ENCODE measurements around the gene ERBB4.

Gene ERBB4

GRCh38 chr2:212295571-212295970, 243.0 kb downstream of the ERBB4 start:
- TF ChIP-seq CTCF (IDR thresholded peaks at IDR 0.05) (no peak), ZFX (IDR thresholded peaks at IDR 0.05; ENCODE audit: borderline replicate concordance) (no peak)
- no peak overlapping the region for H3K27ac ChIP-seq

- no peak overlapping the region for H3K27ac ChIP-seq
Measured at GRCh38 chr2:212294816-212295215, 243.8 kb downstream of the ERBB4 start.

GRCh38 chr2:212289301-212289700, 249.3 kb downstream of the ERBB4 start:
- TF ChIP-seq ZFX (IDR thresholded peaks at IDR 0.05; ENCODE audit: borderline replicate concordance) (no peak), CTCF (IDR thresholded peaks at IDR 0.05) (no peak)
- no peak overlapping the region for H3K27ac ChIP-seq

More at GRCh38 chr2:212294816-212295215, 243.8 kb downstream of the ERBB4 start:
- TF ChIP-seq CTCF (IDR thresholded peaks at IDR 0.05) (no peak), ZFX (IDR thresholded peaks at IDR 0.05; ENCODE audit: borderline replicate concordance) (no peak)

GRCh38 chr2:212288308-212288707, 250.3 kb downstream of the ERBB4 start:
- H3K27ac ChIP-seq, result no peak overlapping the region
- TF ChIP-seq CTCF (IDR thresholded peaks at IDR 0.05), result no peak
- no peak for TF ChIP-seq ZFX (IDR thresholded peaks at IDR 0.05; ENCODE audit: borderline replicate concordance)

GRCh38 chr2:212284166-212284565, 254.4 kb downstream of the ERBB4 start:
- no peak for TF ChIP-seq ZFX (IDR thresholded peaks at IDR 0.05; ENCODE audit: borderline replicate concordance)
- TF ChIP-seq CTCF (IDR thresholded peaks at IDR 0.05), result no peak
- no peak overlapping the region for H3K27ac ChIP-seq

- no peak overlapping the region for H3K27ac ChIP-seq
- TF ChIP-seq ZFX (IDR thresholded peaks at IDR 0.05; ENCODE audit: borderline replicate concordance) (no peak), CTCF (IDR thresholded peaks at IDR 0.05) (no peak)
Measured at GRCh38 chr2:212282671-212283261, 255.8 kb downstream of the ERBB4 start.

- TF ChIP-seq ZFX (IDR thresholded peaks at IDR 0.05; ENCODE audit: borderline replicate concordance) (no peak), CTCF (IDR thresholded peaks at IDR 0.05) (no peak)
- no peak overlapping the region for H3K27ac ChIP-seq
Measured at GRCh38 chr2:212276813-212277212, 261.8 kb downstream of the ERBB4 start.

All from 22Rv1 (cell line).